HepG2 (cell line): ENCODE data around the gene UPB1. TPM values are rescaled to one million over a fixed set of nuclear protein-coding genes. Genes with fewer than 3 reads are reported as not detected.

ENCODE experiments used
- E2F5 ChIP-seq: sonication (generic); formaldehyde crosslinking; conservative IDR thresholded peaks from 2 replicates; pipeline ENCODE4 v1.4.0; 2020; ENCODE audit warnings: missing genetic modification reagents
- GATA4 ChIP-seq: sonication (generic); IDR thresholded peaks from 2 replicates; pipeline ENCODE4 v1.6.1; 2016; ENCODE audit warnings: antibody characterized with exemption, low read depth, borderline replicate concordance
- PLSCR1 ChIP-seq: sonication (generic); formaldehyde crosslinking; IDR thresholded peaks from 2 replicates; pipeline ENCODE4 v1.5.0; 2020; ENCODE audit warnings: missing genetic modification reagents, mild to moderate bottlenecking, borderline replicate concordance
- SNAPC4 ChIP-seq: sonication (generic); formaldehyde crosslinking; IDR thresholded peaks from 2 replicates; pipeline ENCODE4 v1.4.0; 2020; ENCODE audit warnings: mild to moderate bottlenecking, missing genetic modification reagents
- ZNF589 ChIP-seq: sonication (generic); formaldehyde crosslinking; conservative IDR thresholded peaks from 2 replicates; pipeline ENCODE4 v1.8.0; 2022; ENCODE audit warnings: mild to moderate bottlenecking, moderate library complexity, missing genetic modification reagents
- polyA plus RNA-seq, 8 experiments: library from polyadenylated mRNA; depleted of rRNA in 3 of 8; stranded (reverse) in 7 of 8; unstranded in 1 of 8; fragments of >200 nt; fragmentation: Illumina TruSeq in 4 of 8; extraction: Trizol in 4 of 8; gene quantifications; 2 replicates each; pipeline versions ENCODE4 v1.2.1 to v1.2.3, GENCODE V29; 2011 to 2016; ENCODE audit warnings: low read depth in 4 of 8, missing spikeins in 1 of 8, mixed read lengths in 1 of 8; ENCODE audit not compliant: insufficient read depth in 1 of 8
- total RNA-seq, 5 experiments: library from RNA; depleted of rRNA; stranded (reverse); fragments of >200 nt; fragmentation: Illumina TruSeq; extraction: Trizol; gene quantifications; 2 replicates each; pipeline ENCODE4 v1.2.3, GENCODE V29; 2016; ENCODE audit warnings: low read depth in 1 of 5
- TF ChIP-seq, protein P1 (sequence below): sonication (generic); formaldehyde crosslinking; IDR thresholded peaks from 2 replicates; pipeline ENCODE4 v1.8.1; 2023; ENCODE audit warnings: mild to moderate bottlenecking, moderate library complexity, missing genetic modification reagents
- TF ChIP-seq, protein P2 (sequence below): sonication (generic); formaldehyde crosslinking; IDR thresholded peaks from 2 replicates; pipeline ENCODE4 v1.4.0; 2020; ENCODE audit warnings: missing genetic modification reagents
- TF ChIP-seq, protein P3 (sequence below): sonication (generic); formaldehyde crosslinking; IDR thresholded peaks from 2 replicates; pipeline ENCODE4 v1.8.0; 2022; ENCODE audit warnings: mild to moderate bottlenecking, missing genetic modification reagents, moderate library complexity
- TF ChIP-seq, protein P4 (sequence below): sonication (generic); formaldehyde crosslinking; IDR thresholded peaks from 2 replicates; pipeline ENCODE4 v1.4.0; 2020; ENCODE audit warnings: missing genetic modification reagents, mild to moderate bottlenecking, borderline replicate concordance

Gene UPB1
- total and polyA plus RNA-seq, 2 of the 13 experiments (the other 11 are each of a cell fraction or from before 2014, with no cell fraction given), result 0.38 to 1.2 TPM

GRCh38 chr22:24555165-24556039, 60.3 kb downstream of the UPB1 start, which contains the start of gene SNRPD3 (continued):
- TF ChIP-seq, protein P1, sequence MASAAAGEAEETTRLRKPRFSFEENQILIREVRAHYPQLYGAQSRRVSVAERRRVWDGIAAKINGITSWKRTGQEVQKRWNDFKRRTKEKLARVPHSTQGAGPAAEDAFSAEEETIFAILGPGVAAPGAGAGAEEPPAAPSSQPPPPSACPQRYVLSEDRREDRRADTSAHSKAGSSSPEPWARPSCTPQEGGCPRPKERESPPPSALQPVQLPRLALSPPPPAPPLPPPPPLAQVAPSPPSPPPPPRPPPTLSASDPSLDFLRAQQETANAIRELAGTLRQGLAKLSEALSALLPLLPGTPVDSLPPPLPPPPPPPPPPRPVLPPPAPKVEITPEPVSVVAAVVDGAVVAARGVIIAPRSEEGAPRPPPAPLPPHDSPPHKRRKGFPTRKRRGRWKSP (CRISPR knock-in tag), result peak; percentile 79
- TF ChIP-seq ZNF589 (CRISPR knock-in tag), result 0 out of 2 replicates have a peak, but pooled peaks have one; percentile 55
- 0 out of 2 replicates have a peak, but pooled peaks have one; percentile 21 for TF ChIP-seq PLSCR1 (CRISPR knock-in tag)
- TF ChIP-seq SNAPC4, result peak; percentile 92; the same call in 1 of the 2 replicates
- TF ChIP-seq, protein P2, sequence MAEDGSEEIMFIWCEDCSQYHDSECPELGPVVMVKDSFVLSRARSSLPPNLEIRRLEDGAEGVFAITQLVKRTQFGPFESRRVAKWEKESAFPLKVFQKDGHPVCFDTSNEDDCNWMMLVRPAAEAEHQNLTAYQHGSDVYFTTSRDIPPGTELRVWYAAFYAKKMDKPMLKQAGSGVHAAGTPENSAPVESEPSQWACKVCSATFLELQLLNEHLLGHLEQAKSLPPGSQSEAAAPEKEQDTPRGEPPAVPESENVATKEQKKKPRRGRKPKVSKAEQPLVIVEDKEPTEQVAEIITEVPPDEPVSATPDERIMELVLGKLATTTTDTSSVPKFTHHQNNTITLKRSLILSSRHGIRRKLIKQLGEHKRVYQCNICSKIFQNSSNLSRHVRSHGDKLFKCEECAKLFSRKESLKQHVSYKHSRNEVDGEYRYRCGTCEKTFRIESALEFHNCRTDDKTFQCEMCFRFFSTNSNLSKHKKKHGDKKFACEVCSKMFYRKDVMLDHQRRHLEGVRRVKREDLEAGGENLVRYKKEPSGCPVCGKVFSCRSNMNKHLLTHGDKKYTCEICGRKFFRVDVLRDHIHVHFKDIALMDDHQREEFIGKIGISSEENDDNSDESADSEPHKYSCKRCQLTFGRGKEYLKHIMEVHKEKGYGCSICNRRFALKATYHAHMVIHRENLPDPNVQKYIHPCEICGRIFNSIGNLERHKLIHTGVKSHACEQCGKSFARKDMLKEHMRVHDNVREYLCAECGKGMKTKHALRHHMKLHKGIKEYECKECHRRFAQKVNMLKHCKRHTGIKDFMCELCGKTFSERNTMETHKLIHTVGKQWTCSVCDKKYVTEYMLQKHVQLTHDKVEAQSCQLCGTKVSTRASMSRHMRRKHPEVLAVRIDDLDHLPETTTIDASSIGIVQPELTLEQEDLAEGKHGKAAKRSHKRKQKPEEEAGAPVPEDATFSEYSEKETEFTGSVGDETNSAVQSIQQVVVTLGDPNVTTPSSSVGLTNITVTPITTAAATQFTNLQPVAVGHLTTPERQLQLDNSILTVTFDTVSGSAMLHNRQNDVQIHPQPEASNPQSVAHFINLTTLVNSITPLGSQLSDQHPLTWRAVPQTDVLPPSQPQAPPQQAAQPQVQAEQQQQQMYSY (CRISPR knock-in tag), result no peak; the same call in 1 of the 2 replicates
- TF ChIP-seq, protein P3, sequence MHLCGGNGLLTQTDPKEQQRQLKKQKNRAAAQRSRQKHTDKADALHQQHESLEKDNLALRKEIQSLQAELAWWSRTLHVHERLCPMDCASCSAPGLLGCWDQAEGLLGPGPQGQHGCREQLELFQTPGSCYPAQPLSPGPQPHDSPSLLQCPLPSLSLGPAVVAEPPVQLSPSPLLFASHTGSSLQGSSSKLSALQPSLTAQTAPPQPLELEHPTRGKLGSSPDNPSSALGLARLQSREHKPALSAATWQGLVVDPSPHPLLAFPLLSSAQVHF (CRISPR knock-in tag), result no peak
- TF ChIP-seq, protein P4, sequence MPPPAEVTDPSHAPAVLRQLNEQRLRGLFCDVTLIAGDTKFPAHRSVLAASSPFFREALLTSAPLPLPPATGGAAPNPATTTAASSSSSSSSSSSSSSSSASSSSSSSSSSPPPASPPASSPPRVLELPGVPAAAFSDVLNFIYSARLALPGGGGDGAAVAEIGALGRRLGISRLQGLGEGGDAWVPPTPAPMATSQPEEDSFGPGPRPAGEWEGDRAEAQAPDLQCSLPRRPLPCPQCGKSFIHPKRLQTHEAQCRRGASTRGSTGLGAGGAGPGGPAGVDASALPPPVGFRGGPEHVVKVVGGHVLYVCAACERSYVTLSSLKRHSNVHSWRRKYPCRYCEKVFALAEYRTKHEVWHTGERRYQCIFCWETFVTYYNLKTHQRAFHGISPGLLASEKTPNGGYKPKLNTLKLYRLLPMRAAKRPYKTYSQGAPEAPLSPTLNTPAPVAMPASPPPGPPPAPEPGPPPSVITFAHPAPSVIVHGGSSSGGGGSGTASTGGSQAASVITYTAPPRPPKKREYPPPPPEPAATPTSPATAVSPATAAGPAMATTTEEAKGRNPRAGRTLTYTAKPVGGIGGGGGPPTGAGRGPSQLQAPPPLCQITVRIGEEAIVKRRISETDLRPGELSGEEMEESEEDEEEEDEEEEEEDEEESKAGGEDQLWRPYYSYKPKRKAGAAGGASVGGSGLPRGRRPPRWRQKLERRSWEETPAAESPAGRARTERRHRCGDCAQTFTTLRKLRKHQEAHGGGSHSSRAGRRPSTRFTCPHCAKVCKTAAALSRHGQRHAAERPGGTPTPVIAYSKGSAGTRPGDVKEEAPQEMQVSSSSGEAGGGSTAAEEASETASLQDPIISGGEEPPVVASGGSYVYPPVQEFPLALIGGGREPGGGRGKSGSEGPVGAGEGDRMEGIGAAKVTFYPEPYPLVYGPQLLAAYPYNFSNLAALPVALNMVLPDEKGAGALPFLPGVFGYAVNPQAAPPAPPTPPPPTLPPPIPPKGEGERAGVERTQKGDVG (CRISPR knock-in tag), result peak; percentile 27; the same call in 1 of the 2 replicates
- peak; percentile 63; the same call in 1 of the 2 replicates for TF ChIP-seq GATA4
- TF ChIP-seq E2F5, result 0 out of 2 replicates have a peak, but pooled peaks have one; percentile 52
